ENCODE results near the gene CMTR2. TPM values are rescaled to one million over a fixed set of nuclear protein-coding genes. Genes with fewer than 3 reads are reported as not detected.

CMTR2 gene
- total RNA-seq, 2 donors from 2014 or later, result 12.5 to 16.5 TPM

Other genes with a start within 250 kb of the CMTR2 start
- 1 to 10 TPM; 1.2 to 3.8 TPM for gene HYDIN, start 58.7 kb downstream of the CMTR2 start, total RNA-seq
- 10 to 100 TPM; 17.7 to 39.1 TPM for gene CALB2, start 69.3 kb upstream of the CMTR2 start, total RNA-seq
- gene TLE7, start 152.7 kb upstream of the CMTR2 start, total RNA-seq, result not detected
- gene ZNF23, start 172.8 kb upstream of the CMTR2 start, total RNA-seq, result 1 to 10 TPM; 2.8 to 4.8 TPM
- gene ZNF19, start 199.9 kb upstream of the CMTR2 start, total RNA-seq, result 1 to 10 TPM in 1 of 2 donors, under 1 TPM in 1; 0.82 to 2.5 TPM
- under 1 TPM in 1 of 2 donors, not detected in 1; 0.67 TPM for gene CHST4, start 237.0 kb upstream of the CMTR2 start, total RNA-seq

All from right atrium auricular region (tissue), 2 donors.